T-helper 1 cell treated with Interleukin-12 subunit alpha and Interleukin-12 subunit beta and Interleukin-4 antibody, amounts not matched to agents 30 μg/mL and 1 μg/mL, for 36 hours (primary cell): ENCODE data around the gene BRS3.

ENCODE experiments used
- H3K27ac Mint-ChIP-seq: one replicate; pipeline ENCODE4 v1.8.0; 2021; ENCODE audit warnings: mild to moderate bottlenecking, mixed read lengths
- H3K27me3 Mint-ChIP-seq: one replicate; pipeline ENCODE4 v1.8.0; 2021; ENCODE audit warnings: low read depth, mixed read lengths
- H3K36me3 Mint-ChIP-seq: one replicate; pipeline ENCODE4 v1.8.0; 2021; ENCODE audit warnings: low read depth, mixed read lengths
- H3K4me1 Mint-ChIP-seq: one replicate; pipeline ENCODE4 v1.8.0; 2021; ENCODE audit warnings: low read depth, mixed read lengths
- H3K4me3 Mint-ChIP-seq: one replicate; pipeline ENCODE4 v1.8.0; 2021; ENCODE audit warnings: mild to moderate bottlenecking, moderate library complexity, mixed read lengths
- H3K9me3 Mint-ChIP-seq: one replicate; pipeline ENCODE4 v1.8.0; 2021; ENCODE audit warnings: mixed read lengths

BRS3 gene

GRCh38 chrX:136525738-136526606, 38.2 kb downstream of the BRS3 start:
- H3K36me3 Mint-ChIP-seq: peaks cover 3% of the 10 kb centered on the region
- H3K9me3 Mint-ChIP-seq: no peaks in the 10 kb centered on the region
- no peak overlapping the region for H3K27ac Mint-ChIP-seq
- H3K4me3 Mint-ChIP-seq: no peak overlapping the region
- peaks cover 4% of the 10 kb centered on the region for H3K4me1 Mint-ChIP-seq
- no peaks in the 10 kb centered on the region for H3K27me3 Mint-ChIP-seq

- Mint-ChIP-seq H3K27ac (no peak overlapping the region), H3K27me3 (peaks cover 7% of the 10 kb centered on the region), H3K4me3 (no peak overlapping the region), H3K9me3 (no peaks in the 10 kb centered on the region), H3K36me3 (no peaks in the 10 kb centered on the region), H3K4me1 (peaks cover 4% of the 10 kb centered on the region)
These were observed 41.0 kb downstream of the BRS3 start for GRCh38 chrX:136528645-136529315.

GRCh38 chrX:136529795-136530194, 42.0 kb downstream of the BRS3 start:
- no peaks in the 10 kb centered on the region for H3K36me3 Mint-ChIP-seq
- no peak overlapping the region for H3K4me3 Mint-ChIP-seq
- H3K9me3 Mint-ChIP-seq: no peaks in the 10 kb centered on the region
- peaks cover 4% of the 10 kb centered on the region for H3K4me1 Mint-ChIP-seq
- H3K27ac Mint-ChIP-seq: no peak overlapping the region
- H3K27me3 Mint-ChIP-seq: peaks cover 7% of the 10 kb centered on the region

GRCh38 chrX:136531951-136532350, 44.2 kb downstream of the BRS3 start, which contains the start of gene VGLL1:
TSS of gene VGLL1 (plus strand) at chrX:136532215. CDS start at chrX:136536021, 3,806 bp downstream.
- Mint-ChIP-seq H3K4me1 (peaks cover 4% of the 10 kb centered on the region), H3K27ac (no peak within 1 kb of the TSS), H3K36me3 (no peaks in the 10 kb centered on the region), H3K9me3 (no peaks in the 10 kb centered on the region), H3K27me3 (peaks cover 12% of the 10 kb centered on the region), H3K4me3 (no peak within 1 kb of the TSS)

GRCh38 chrX:136534131-136534530, 46.4 kb downstream of the BRS3 start:
- Mint-ChIP-seq H3K9me3 (no peaks in the 10 kb centered on the region), H3K27ac (no peak overlapping the region), H3K4me3 (no peak overlapping the region), H3K36me3 (no peaks in the 10 kb centered on the region), H3K27me3 (peaks cover 12% of the 10 kb centered on the region), H3K4me1 (peaks cover 4% of the 10 kb centered on the region)

- H3K27ac Mint-ChIP-seq: no peak overlapping the region
- peaks cover 1% of the 10 kb centered on the region for H3K36me3 Mint-ChIP-seq
- H3K27me3 Mint-ChIP-seq: peaks cover 5% of the 10 kb centered on the region
- H3K4me1 Mint-ChIP-seq: peaks cover 9% of the 10 kb centered on the region
- H3K9me3 Mint-ChIP-seq: no peaks in the 10 kb centered on the region
- H3K4me3 Mint-ChIP-seq: no peak overlapping the region
These were observed 51.1 kb downstream of the BRS3 start for GRCh38 chrX:136538811-136539210.

- peaks cover 1% of the 10 kb centered on the region for H3K36me3 Mint-ChIP-seq
- H3K4me1 Mint-ChIP-seq: peaks cover 16% of the 10 kb centered on the region
- H3K27ac Mint-ChIP-seq: no peak overlapping the region
These were observed 52.5 kb downstream of the BRS3 start for GRCh38 chrX:136540226-136540625.

GRCh38 chrX:136541294-136541693, 53.5 kb downstream of the BRS3 start:
- peaks cover 4% of the 10 kb centered on the region for H3K36me3 Mint-ChIP-seq
- H3K9me3 Mint-ChIP-seq: no peaks in the 10 kb centered on the region
- H3K4me1 Mint-ChIP-seq: peaks cover 25% of the 10 kb centered on the region
- no peak overlapping the region for H3K4me3 Mint-ChIP-seq
- no peak overlapping the region for H3K27ac Mint-ChIP-seq
- peaks cover 4% of the 10 kb centered on the region for H3K27me3 Mint-ChIP-seq

More at GRCh38 chrX:136540226-136540625, 52.5 kb downstream of the BRS3 start:
- Mint-ChIP-seq H3K4me3 (no peak overlapping the region), H3K9me3 (no peaks in the 10 kb centered on the region), H3K27me3 (peaks cover 5% of the 10 kb centered on the region)

GRCh38 chrX:136542281-136542680, 54.5 kb downstream of the BRS3 start:
- Mint-ChIP-seq H3K4me3 (no peak overlapping the region), H3K4me1 (peaks cover 33% of the 10 kb centered on the region), H3K9me3 (no peaks in the 10 kb centered on the region), H3K36me3 (peaks cover 4% of the 10 kb centered on the region), H3K27me3 (no peaks in the 10 kb centered on the region), H3K27ac (no peak overlapping the region)
